HG03575 (cell line): ENCODE measurements around the gene PIK3CD.
"Not testable (repeated sequence)": the region's sequence is repeated elsewhere in the genome, so short reads cannot be mapped to it uniquely, and the experiment has no call there.

Experiments
- ATAC-seq: cut with Tn5 transposase; IDR thresholded peaks from one replicate; pipeline ENCODE4 v1.9.1; 2021; ENCODE audit not compliant: unreplicated experiment, insufficient number of reproducible peaks, low FRiP score; ENCODE audit errors: extremely low read depth

The PIK3CD gene

DNA sequence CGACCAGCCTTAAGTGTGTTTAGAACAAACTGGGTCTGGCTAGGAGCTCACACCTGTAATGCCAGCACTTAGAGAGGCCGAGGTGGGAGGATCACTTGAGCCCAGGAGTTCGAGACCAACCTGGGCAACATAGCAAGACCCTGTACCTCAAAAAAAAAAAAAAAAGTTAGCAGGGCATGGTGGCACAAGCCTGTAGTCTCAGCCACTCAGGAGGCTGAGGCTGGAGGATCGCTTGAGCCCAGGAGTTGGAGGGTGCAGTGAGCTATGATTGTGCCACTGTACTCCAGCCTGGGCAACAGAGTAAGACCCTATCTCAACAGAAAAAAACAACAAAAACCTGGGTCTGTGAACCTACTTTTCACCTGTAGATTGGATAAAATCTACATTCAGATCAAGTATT lies 54.6 kb downstream of the PIK3CD start:
- no peak for ATAC-seq

GRCh38 chr1:9710037-9710436 lies 58.5 kb downstream of the PIK3CD start:
- no peak for ATAC-seq

- no peak for ATAC-seq
These were observed 60.0 kb downstream of the PIK3CD start for GRCh38 chr1:9711466-9712020.

DNA sequence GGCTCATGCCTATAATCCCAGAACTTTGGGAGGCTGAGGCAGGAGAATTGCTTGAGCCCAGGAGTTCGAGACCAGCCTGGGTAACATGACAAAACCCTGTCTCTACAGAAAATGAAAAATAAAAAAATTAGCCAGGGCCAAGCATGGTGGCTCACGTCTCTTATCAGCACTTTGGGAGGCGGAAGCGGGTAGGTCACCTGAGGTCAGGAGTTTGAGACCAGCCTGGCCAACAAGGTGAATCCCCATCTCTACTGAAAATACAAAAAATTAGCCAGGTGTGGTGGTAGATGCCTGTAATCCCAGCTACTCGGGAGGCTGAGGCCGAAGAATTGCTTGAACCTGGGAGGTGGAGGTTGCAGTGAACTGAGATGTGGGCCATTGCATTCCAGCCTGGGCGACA lies 61.2 kb downstream of the PIK3CD start:
- ATAC-seq, result not testable (repeated sequence)

- no peak for ATAC-seq
These were observed 62.8 kb downstream of the PIK3CD start for GRCh38 chr1:9714257-9714718.

DNA sequence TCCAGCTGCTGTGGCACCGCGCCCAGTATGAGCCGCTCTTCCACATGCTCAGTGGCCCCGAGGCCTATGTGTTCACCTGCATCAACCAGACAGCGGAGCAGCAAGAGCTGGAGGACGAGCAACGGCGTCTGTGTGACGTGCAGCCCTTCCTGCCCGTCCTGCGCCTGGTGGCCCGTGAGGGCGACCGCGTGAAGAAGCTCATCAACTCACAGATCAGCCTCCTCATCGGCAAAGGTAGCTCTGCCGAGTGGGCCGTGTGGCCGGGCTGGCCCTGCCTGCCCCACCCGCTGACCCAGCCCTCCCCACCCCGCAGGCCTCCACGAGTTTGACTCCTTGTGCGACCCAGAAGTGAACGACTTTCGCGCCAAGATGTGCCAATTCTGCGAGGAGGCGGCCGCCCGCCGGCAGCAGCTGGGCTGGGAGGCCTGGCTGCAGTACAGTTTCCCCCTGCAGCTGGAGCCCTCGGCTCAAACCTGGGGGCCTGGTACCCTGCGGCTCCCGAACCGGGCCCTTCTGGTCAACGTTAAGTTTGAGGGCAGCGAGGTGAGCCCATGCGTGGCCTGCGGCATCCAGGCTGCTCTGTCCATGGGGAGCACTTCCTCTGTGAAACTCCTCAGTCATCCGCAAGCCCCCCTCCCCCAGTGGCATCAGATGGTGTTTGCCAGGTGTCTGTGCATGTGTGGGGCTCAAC lies 64.2 kb downstream of the PIK3CD start:
- ATAC-seq, result no peak

- no peak for ATAC-seq
These were observed 65.1 kb downstream of the PIK3CD start for GRCh38 chr1:9716404-9717192.

- ATAC-seq, result no peak
These were observed 65.9 kb downstream of the PIK3CD start for GRCh38 chr1:9717193-9718005.

DNA sequence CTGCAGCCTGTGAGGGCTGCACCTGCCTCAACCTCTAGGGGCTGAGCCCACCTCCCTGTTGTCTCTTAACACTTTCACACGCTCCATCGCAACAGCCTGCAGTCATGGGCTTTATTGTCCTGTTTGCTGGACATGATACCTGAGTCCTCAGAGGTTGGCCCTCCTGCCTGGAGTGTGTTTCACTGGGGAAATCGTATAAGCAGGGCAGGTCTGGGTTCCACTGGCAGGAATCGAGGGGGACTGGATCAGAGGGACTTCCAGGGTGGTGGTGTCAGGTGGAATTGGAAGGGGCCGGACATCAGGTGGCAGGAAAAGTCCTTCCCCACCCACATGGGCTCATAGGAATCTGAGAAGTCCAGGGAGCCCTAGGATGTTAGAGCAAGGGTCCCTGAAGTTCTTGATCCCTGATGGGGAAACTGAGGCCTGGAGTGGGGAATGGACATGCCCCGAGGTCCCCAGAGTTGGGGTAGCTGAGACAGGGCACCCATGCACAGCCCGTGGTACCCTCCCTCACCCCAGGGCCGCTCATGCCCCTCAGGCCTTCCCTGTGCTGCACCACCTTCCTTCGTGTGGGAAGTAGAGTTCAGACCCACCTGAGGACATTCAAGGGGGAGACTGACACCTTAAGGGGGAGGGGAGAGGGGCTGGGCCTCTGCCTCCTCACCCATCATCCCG lies 66.6 kb downstream of the PIK3CD start:
- no peak for ATAC-seq

GRCh38 chr1:9719978-9720722 lies 68.6 kb downstream of the PIK3CD start:
- no peak for ATAC-seq

DNA sequence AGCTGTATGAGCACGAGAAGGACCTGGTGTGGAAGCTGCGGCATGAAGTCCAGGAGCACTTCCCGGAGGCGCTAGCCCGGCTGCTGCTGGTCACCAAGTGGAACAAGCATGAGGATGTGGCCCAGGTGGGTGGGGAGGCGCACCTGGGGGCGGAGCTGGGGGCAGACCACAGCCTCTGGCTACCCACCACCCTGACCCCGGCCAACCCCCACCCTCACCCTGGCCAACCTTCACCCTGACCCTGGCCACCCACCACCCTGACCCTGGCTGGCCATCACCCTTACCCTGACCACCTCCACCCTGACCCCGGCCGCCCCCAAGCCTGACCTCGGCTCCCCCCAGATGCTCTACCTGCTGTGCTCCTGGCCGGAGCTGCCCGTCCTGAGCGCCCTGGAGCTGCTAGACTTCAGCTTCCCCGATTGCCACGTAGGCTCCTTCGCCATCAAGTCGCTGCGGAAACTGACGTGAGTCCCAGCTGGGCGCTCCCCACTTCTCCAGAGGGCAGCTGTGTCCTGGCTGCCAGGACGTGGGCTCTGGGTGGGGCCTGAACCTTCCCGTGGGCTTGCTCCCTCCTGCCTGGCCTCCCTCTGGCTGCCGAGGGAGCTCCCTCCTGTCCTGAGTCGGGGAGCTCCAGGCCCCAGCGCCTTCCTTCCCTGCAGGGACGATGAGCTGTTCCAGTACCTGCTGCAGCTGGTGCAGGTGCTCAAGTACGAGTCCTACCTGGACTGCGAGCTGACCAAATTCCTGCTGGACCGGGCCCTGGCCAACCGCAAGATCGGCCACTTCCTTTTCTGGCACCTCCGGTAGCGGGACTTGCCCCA lies 69.5 kb downstream of the PIK3CD start:
- no peak for ATAC-seq

- no peak for ATAC-seq
These were observed 70.3 kb downstream of the PIK3CD start for GRCh38 chr1:9721606-9722377.

GRCh38 chr1:9722378-9722749 lies 70.8 kb downstream of the PIK3CD start:
- no peak for ATAC-seq

GRCh38 chr1:9723068-9723805 lies 71.7 kb downstream of the PIK3CD start:
- no peak for ATAC-seq

- no peak for ATAC-seq
These were observed 72.4 kb downstream of the PIK3CD start for GRCh38 chr1:9723926-9724325.
